HepG2 (cell line): ENCODE data around the gene NEURL1B. TPM values are rescaled to one million over a fixed set of nuclear protein-coding genes. Genes with fewer than 3 reads are reported as not detected.

Experiments used
- ATF6 ChIP-seq: sonication (generic); formaldehyde crosslinking; conservative IDR thresholded peaks from 2 replicates; pipeline ENCODE4 v1.4.0; 2020; ENCODE audit warnings: missing genetic modification reagents
- ERF ChIP-seq: IDR thresholded peaks from 2 replicates; pipeline ENCODE4 v1.6.1; 2018; ENCODE audit warnings: missing biosample characterization, missing genetic modification reagents
- HIVEP1 ChIP-seq: sonication (generic); formaldehyde crosslinking; IDR thresholded peaks from 2 replicates; pipeline ENCODE4 v1.4.0; 2020; ENCODE audit warnings: mild to moderate bottlenecking, missing genetic modification reagents
- KLF6 ChIP-seq: IDR thresholded peaks from 2 replicates; pipeline ENCODE4 v1.8.0; 2016; ENCODE audit warnings: missing biosample characterization, missing genetic modification reagents
- PHF8 ChIP-seq: sonication (generic); formaldehyde crosslinking; IDR thresholded peaks from 2 replicates; pipeline ENCODE4 v1.5.0; 2020; ENCODE audit warnings: missing genetic modification reagents
- REST ChIP-seq, 2 experiments: IDR thresholded peaks; 2 replicates each; pipeline ENCODE4 v1.6.1; 2011 to 2012; ENCODE audit warnings: low read length in 2 of 2, borderline replicate concordance in 1 of 2, low read depth in 1 of 2, mild to moderate bottlenecking in 1 of 2, moderate library complexity in 1 of 2
- RXRA ChIP-seq: sonication (generic); formaldehyde crosslinking; IDR thresholded peaks from 2 replicates; pipeline ENCODE4 v1.5.1; 2020; ENCODE audit warnings: missing genetic modification reagents
- SCMH1 ChIP-seq: sonication (generic); formaldehyde crosslinking; IDR thresholded peaks from 2 replicates; pipeline ENCODE4 v1.9.0; 2021; ENCODE audit warnings: missing genetic modification reagents, mild to moderate bottlenecking, borderline replicate concordance
- SMARCC2 ChIP-seq: fragments of 450-650 bp; IDR thresholded peaks from 2 replicates; pipeline ENCODE4 v1.6.1; 2017; ENCODE audit warnings: antibody characterized with exemption, mild to moderate bottlenecking
- ZKSCAN5 ChIP-seq: sonication (generic); formaldehyde crosslinking; IDR thresholded peaks from 2 replicates; pipeline ENCODE4 v1.5.1; 2020; ENCODE audit warnings: mild to moderate bottlenecking, missing genetic modification reagents
- ZMYM4 ChIP-seq: sonication (generic); formaldehyde crosslinking; IDR thresholded peaks from 2 replicates; pipeline ENCODE4 v1.8.1; 2023; ENCODE audit warnings: mild to moderate bottlenecking, missing genetic modification reagents
- ZNF18 ChIP-seq: sonication (generic); formaldehyde crosslinking; IDR thresholded peaks from 2 replicates; pipeline ENCODE4 v1.8.0; 2022; ENCODE audit warnings: mild to moderate bottlenecking, missing genetic modification reagents; ENCODE audit not compliant: insufficient replicate concordance
- ZNF292 ChIP-seq: sonication (generic); formaldehyde crosslinking; IDR thresholded peaks from 2 replicates; pipeline ENCODE4 v1.8.1; 2022; ENCODE audit warnings: mild to moderate bottlenecking, low read depth, missing genetic modification reagents, borderline replicate concordance
- ZNF350 ChIP-seq: sonication (generic); formaldehyde crosslinking; IDR thresholded peaks from 2 replicates; pipeline ENCODE4 v1.4.0; 2020; ENCODE audit warnings: mild to moderate bottlenecking, low read depth, missing genetic modification reagents, borderline replicate concordance
- polyA plus RNA-seq, 8 experiments: library from polyadenylated mRNA; depleted of rRNA in 3 of 8; stranded (reverse) in 7 of 8; unstranded in 1 of 8; fragments of >200 nt; fragmentation: Illumina TruSeq in 4 of 8; extraction: Trizol in 4 of 8; gene quantifications; 2 replicates each; pipeline versions ENCODE4 v1.2.1 to v1.2.3, GENCODE V29; 2011 to 2016; ENCODE audit warnings: low read depth in 4 of 8, missing spikeins in 1 of 8, mixed read lengths in 1 of 8; ENCODE audit not compliant: insufficient read depth in 1 of 8
- total RNA-seq, 5 experiments: library from RNA; depleted of rRNA; stranded (reverse); fragments of >200 nt; fragmentation: Illumina TruSeq; extraction: Trizol; gene quantifications; 2 replicates each; pipeline ENCODE4 v1.2.3, GENCODE V29; 2016; ENCODE audit warnings: low read depth in 1 of 5
- TF ChIP-seq, protein P1 (sequence below): sonication (generic); formaldehyde crosslinking; IDR thresholded peaks from 2 replicates; pipeline ENCODE4 v1.8.1; 2023; ENCODE audit warnings: mild to moderate bottlenecking, missing genetic modification reagents
- TF ChIP-seq, protein P2 (sequence below): sonication (generic); formaldehyde crosslinking; conservative IDR thresholded peaks from 2 replicates; pipeline ENCODE4 v1.4.0; 2020; ENCODE audit warnings: missing genetic modification reagents
- TF ChIP-seq, protein P3 (sequence below): sonication (generic); formaldehyde crosslinking; IDR thresholded peaks from 2 replicates; pipeline ENCODE4 v1.5.1; 2020; ENCODE audit warnings: missing genetic modification reagents, mild to moderate bottlenecking, borderline replicate concordance

NEURL1B gene
- total and polyA plus RNA-seq, 2 of the 13 experiments (the other 11 are each of a cell fraction or from before 2014, with no cell fraction given) = 0.09 to 0.13 TPM

- TF ChIP-seq REST (IDR thresholded peaks at IDR 0.05; ENCODE audit: borderline replicate concordance in 1 of 2, low read depth in 1 of 2, low read length in 2 of 2) (no peak; a peak in 1 of 4 replicates), KLF6 (CRISPR knock-in tag) (peak; percentile 94), ZNF350 (CRISPR knock-in tag) (peak; percentile 69; the same call in 1 of the 2 replicates), ZMYM4 (no peak), ZNF18 (CRISPR knock-in tag) (peak; percentile 96), ATF6 (CRISPR knock-in tag) (0 out of 2 replicates have a peak, but pooled peaks have one; percentile 81), HIVEP1 (peak; percentile 80; the same call in 1 of the 2 replicates), PHF8 (CRISPR knock-in tag) (no peak), ZNF292 (CRISPR knock-in tag) (peak; percentile 34; the same call in 1 of the 2 replicates), RXRA (CRISPR knock-in tag) (peak; percentile 78), ZKSCAN5 (CRISPR knock-in tag) (no peak), ERF (peak; percentile 100), SMARCC2 (no peak), SCMH1 (no peak)
- TF ChIP-seq, protein P1, sequence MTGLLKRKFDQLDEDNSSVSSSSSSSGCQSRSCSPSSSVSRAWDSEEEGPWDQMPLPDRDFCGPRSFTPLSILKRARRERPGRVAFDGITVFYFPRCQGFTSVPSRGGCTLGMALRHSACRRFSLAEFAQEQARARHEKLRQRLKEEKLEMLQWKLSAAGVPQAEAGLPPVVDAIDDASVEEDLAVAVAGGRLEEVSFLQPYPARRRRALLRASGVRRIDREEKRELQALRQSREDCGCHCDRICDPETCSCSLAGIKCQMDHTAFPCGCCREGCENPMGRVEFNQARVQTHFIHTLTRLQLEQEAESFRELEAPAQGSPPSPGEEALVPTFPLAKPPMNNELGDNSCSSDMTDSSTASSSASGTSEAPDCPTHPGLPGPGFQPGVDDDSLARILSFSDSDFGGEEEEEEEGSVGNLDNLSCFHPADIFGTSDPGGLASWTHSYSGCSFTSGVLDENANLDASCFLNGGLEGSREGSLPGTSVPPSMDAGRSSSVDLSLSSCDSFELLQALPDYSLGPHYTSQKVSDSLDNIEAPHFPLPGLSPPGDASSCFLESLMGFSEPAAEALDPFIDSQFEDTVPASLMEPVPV (CRISPR knock-in tag) = no peak
- TF ChIP-seq, protein P2, sequence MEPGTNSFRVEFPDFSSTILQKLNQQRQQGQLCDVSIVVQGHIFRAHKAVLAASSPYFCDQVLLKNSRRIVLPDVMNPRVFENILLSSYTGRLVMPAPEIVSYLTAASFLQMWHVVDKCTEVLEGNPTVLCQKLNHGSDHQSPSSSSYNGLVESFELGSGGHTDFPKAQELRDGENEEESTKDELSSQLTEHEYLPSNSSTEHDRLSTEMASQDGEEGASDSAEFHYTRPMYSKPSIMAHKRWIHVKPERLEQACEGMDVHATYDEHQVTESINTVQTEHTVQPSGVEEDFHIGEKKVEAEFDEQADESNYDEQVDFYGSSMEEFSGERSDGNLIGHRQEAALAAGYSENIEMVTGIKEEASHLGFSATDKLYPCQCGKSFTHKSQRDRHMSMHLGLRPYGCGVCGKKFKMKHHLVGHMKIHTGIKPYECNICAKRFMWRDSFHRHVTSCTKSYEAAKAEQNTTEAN = peak; percentile 98
- TF ChIP-seq, protein P3, sequence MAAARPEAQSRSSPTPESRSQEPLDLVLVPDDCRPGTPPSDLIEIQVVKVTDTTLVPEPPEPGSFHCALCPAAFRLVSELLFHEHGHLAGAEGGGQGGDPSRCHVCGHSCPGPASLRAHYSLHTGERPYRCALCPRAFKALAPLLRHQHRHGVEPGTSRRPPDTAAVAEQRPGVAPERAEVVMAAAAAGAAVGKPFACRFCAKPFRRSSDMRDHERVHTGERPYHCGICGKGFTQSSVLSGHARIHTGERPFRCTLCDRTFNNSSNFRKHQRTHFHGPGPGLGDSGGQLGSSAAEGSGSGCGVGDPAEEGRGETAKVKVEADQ (CRISPR knock-in tag) = no peak
These were observed 90.1 kb downstream of the NEURL1B start (continued) for GRCh38 chr5:172730981-172731679.
